Liver (tissue), 9 donors: ENCODE measurements around the gene CEP350. TPM values are rescaled to one million over a fixed set of nuclear protein-coding genes. Genes with fewer than 3 reads are reported as not detected.

Source experiments
- DNase-seq: peaks from one replicate; pipeline ENCODE4 v3.0.0-alpha.2; 2017; ENCODE audit warnings: low spot score
- H3K27ac ChIP-seq, 2 donors: one replicate each; pipeline ENCODE4 v1.7.0; 2013; ENCODE audit warnings: inconsistent platforms in 2 of 2, low read length in 2 of 2, control low read depth in 1 of 2, low read depth in 1 of 2, mild to moderate bottlenecking in 1 of 2
- H3K27me3 ChIP-seq, 4 donors: one replicate each; pipeline versions ENCODE4 v1.6.1 to v1.7.0; 2013; ENCODE audit warnings: low read length in 3 of 4, inconsistent platforms in 1 of 4, mild to moderate bottlenecking in 1 of 4, moderate library complexity in 1 of 4; ENCODE audit not compliant: control insufficient read depth in 4 of 4, insufficient read depth in 4 of 4
- H3K36me3 ChIP-seq, 4 donors: one replicate each; pipeline versions ENCODE4 v1.6.1 to v1.7.0; 2013; ENCODE audit warnings: low read length in 3 of 4, mild to moderate bottlenecking in 3 of 4, low read depth in 1 of 4, moderate library complexity in 1 of 4; ENCODE audit not compliant: control insufficient read depth in 4 of 4, insufficient read depth in 3 of 4
- H3K4me1 ChIP-seq, 4 donors: one replicate each; pipeline versions ENCODE4 v1.6.1 to v1.7.0; 2013; ENCODE audit warnings: low read length in 3 of 4, mild to moderate bottlenecking in 3 of 4, moderate library complexity in 1 of 4; ENCODE audit not compliant: control insufficient read depth in 4 of 4, insufficient read depth in 4 of 4
- H3K4me3 ChIP-seq, 3 donors: one replicate each; pipeline versions ENCODE4 v1.6.1 to v1.7.0; 2013; ENCODE audit warnings: low read length in 3 of 3, control low read depth in 1 of 3, low read depth in 1 of 3, mild to moderate bottlenecking in 1 of 3
- H3K9ac ChIP-seq, 2 donors: one replicate each; pipeline ENCODE4 v1.7.0; 2013; ENCODE audit warnings: low read length in 2 of 2, mild to moderate bottlenecking in 2 of 2, moderate library complexity in 2 of 2, control low read depth in 1 of 2, low read depth in 1 of 2
- H3K9me3 ChIP-seq, 4 donors: one replicate each; pipeline versions ENCODE4 v1.6.1 to v1.7.0; 2013; ENCODE audit warnings: low read length in 3 of 4; ENCODE audit not compliant: control insufficient read depth in 4 of 4
- ATF3 ChIP-seq: IDR thresholded peaks from 2 replicates; pipeline ENCODE4 v1.6.1; 2016; ENCODE audit warnings: antibody characterized with exemption
- FOXA1 ChIP-seq: IDR thresholded peaks from 2 replicates; pipeline ENCODE4 v1.6.1; 2016; ENCODE audit warnings: antibody characterized with exemption
- FOXA2 ChIP-seq: IDR thresholded peaks from 2 replicates; pipeline ENCODE4 v1.6.1; 2016; ENCODE audit warnings: antibody characterized with exemption
- GABPA ChIP-seq, 2 donors: IDR thresholded peaks in 1 of 2; conservative IDR thresholded peaks in 1 of 2; 2 replicates each; pipeline ENCODE4 v1.6.1; 2016; ENCODE audit warnings: antibody characterized with exemption in 2 of 2, mild to moderate bottlenecking in 1 of 2, moderate library complexity in 1 of 2
- HNF4A ChIP-seq, 2 donors: conservative IDR thresholded peaks; 2 replicates each; pipeline ENCODE4 v1.6.1; 2016; ENCODE audit warnings: antibody characterized with exemption in 2 of 2, mild to moderate bottlenecking in 2 of 2
- HNF4G ChIP-seq: IDR thresholded peaks from 2 replicates; pipeline ENCODE4 v1.6.1; 2016; ENCODE audit warnings: antibody characterized with exemption
- JUND ChIP-seq, 2 donors: IDR thresholded peaks; 2 replicates each; pipeline ENCODE4 v1.6.1; 2016; ENCODE audit warnings: antibody characterized with exemption in 2 of 2
- RAD21 ChIP-seq, 2 donors: IDR thresholded peaks; 2 replicates each; pipeline ENCODE4 v1.6.1; 2016; ENCODE audit warnings: antibody characterized with exemption in 2 of 2, mild to moderate bottlenecking in 2 of 2
- REST ChIP-seq: IDR thresholded peaks from 2 replicates; pipeline ENCODE4 v1.6.1; 2016; ENCODE audit warnings: antibody characterized with exemption, mild to moderate bottlenecking
- RXRA ChIP-seq, 2 donors: IDR thresholded peaks; 2 replicates each; pipeline ENCODE4 v1.6.1; 2017 to 2018; ENCODE audit warnings: antibody characterized with exemption in 2 of 2, mild to moderate bottlenecking in 1 of 2
- SP1 ChIP-seq: IDR thresholded peaks from 2 replicates; pipeline ENCODE4 v1.6.1; 2018; ENCODE audit warnings: antibody characterized with exemption, mild to moderate bottlenecking
- TAF1 ChIP-seq: conservative IDR thresholded peaks from 2 replicates; pipeline ENCODE4 v1.6.1; 2016; ENCODE audit warnings: antibody characterized with exemption, mild to moderate bottlenecking
- YY1 ChIP-seq: IDR thresholded peaks from 2 replicates; pipeline ENCODE4 v1.6.1; 2016; ENCODE audit warnings: antibody characterized with exemption, mild to moderate bottlenecking
- WGBS: extraction: QIAGEN DNeasy Blood & Tissue Kit; methylation state at CpG from one replicate; pipeline ENCODE4 v1.1.7; 2013; 5-methylcytosine and 5-hydroxymethylcytosine counted together
- polyA plus RNA-seq, 2 donors: library from polyadenylated mRNA; stranded (reverse) in 1 of 2; unstranded in 1 of 2; fragments of 200-250 nt in 1 of 2; fragments of >200 nt in 1 of 2; fragmentation: Nextera tagmentation in 1 of 2; extraction: Ambion mirVana in 1 of 2; gene quantifications; one replicate each; pipeline versions ENCODE4 v1.2.1 to v1.2.3, GENCODE V29; 2013 to 2015
- total RNA-seq, 2 donors: library from RNA; depleted of rRNA; stranded (reverse); fragments of >200 nt; gene quantifications; one replicate each; pipeline ENCODE4 v1.2.3, GENCODE V29; 2014
- TF ChIP-seq, protein P1 (sequence below): IDR thresholded peaks from 2 replicates; pipeline ENCODE4 v1.6.1; 2016; ENCODE audit warnings: antibody characterized with exemption
- TF ChIP-seq, protein P2 (sequence below): fragments of 150-350 bp; IDR thresholded peaks from 2 replicates; pipeline ENCODE4 v1.5.1; 2017; ENCODE audit warnings: improper control_type of control experiment, low read depth, low read length; ENCODE audit not compliant: missing input control
- donor health status: healthy.
- donor health status: healthy.
- donor health status: healthy.
- donor health status: healthy.
- donor health status: healthy.

CEP350 gene
- total and polyA plus RNA-seq, 4 donors: 4.5 to 49.0 (median 18.9) TPM

GRCh38 chr1:180135535-180135934 is 180.9 kb downstream of the CEP350 start:
- no peak for DNase-seq

DNA sequence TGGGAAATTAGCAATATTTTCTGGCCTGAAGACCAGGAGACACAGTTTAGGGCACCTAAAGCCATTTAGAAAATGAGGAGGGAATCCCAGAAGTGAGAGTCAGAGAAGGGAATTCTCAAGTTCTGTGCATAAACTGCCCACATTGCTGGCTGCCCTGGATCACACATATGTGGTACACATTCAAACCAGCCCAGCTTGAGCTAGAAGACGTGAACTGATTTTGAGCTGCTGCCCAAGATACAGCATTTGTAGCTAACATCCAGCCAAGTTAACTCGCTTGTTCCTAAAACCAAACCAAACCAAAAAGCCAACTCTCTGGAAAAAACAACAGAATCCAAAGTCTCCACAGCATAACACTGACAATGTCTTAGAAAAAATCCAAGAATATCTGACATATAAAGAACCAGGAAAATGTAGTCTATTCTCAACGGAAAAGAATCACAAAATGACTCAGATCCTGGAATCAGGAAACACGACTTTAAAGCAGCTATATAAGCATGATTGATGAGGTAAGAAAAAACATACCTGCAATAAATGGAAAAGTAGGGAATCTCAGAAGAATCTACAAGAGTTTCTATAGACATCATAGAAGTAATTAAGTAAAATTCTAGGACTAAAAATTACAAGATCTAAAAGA is 181.8 kb downstream of the CEP350 start:
- H3K9ac ChIP-seq: peak overlapping the region in 1 of 2 donors; percentile 28
- H3K4me3 ChIP-seq: no peak overlapping the region
- H3K4me1 ChIP-seq: peaks cover 0 to 6% (median 3%) of the 10 kb centered on the region in 4 donors
- H3K9me3 ChIP-seq: no peaks in the 10 kb centered on the region
- DNase-seq: no peak
- no peak overlapping the region for H3K27ac ChIP-seq
- no peak for TF ChIP-seq GABPA (IDR thresholded peaks at IDR 0.05 in 1 of 2, conservative IDR thresholded peaks at IDR 0.05 in 1 of 2)
- 83% methylated on average over 4 of the region's 4 CpGs for WGBS
- no peaks in the 10 kb centered on the region for H3K36me3 ChIP-seq
- H3K27me3 ChIP-seq: peaks cover 0 to 6% (median 0%) of the 10 kb centered on the region in 4 donors

More at GRCh38 chr1:180135535-180135934, 180.9 kb downstream of the CEP350 start:
- no peak overlapping the region for H3K9ac ChIP-seq
- H3K27me3 ChIP-seq: peaks cover 0 to 6% (median 0%) of the 10 kb centered on the region in 4 donors
- WGBS: 56% methylated on average over 1 of the region's 1 CpG
- TF ChIP-seq REST: no peak
- no peak for TF ChIP-seq TAF1
- no peak for TF ChIP-seq JUND (IDR thresholded peaks at IDR 0.05)
- no peak for TF ChIP-seq SP1
- no peak for TF ChIP-seq YY1
- TF ChIP-seq RXRA (IDR thresholded peaks at IDR 0.05): no peak
- no peak for TF ChIP-seq HNF4A (conservative IDR thresholded peaks at IDR 0.05)
- TF ChIP-seq ATF3: no peak
- no peak for TF ChIP-seq RAD21 (IDR thresholded peaks at IDR 0.05)
- no peak for TF ChIP-seq HNF4G
- TF ChIP-seq GABPA (IDR thresholded peaks at IDR 0.05 in 1 of 2, conservative IDR thresholded peaks at IDR 0.05 in 1 of 2): no peak
- TF ChIP-seq, protein P1, sequence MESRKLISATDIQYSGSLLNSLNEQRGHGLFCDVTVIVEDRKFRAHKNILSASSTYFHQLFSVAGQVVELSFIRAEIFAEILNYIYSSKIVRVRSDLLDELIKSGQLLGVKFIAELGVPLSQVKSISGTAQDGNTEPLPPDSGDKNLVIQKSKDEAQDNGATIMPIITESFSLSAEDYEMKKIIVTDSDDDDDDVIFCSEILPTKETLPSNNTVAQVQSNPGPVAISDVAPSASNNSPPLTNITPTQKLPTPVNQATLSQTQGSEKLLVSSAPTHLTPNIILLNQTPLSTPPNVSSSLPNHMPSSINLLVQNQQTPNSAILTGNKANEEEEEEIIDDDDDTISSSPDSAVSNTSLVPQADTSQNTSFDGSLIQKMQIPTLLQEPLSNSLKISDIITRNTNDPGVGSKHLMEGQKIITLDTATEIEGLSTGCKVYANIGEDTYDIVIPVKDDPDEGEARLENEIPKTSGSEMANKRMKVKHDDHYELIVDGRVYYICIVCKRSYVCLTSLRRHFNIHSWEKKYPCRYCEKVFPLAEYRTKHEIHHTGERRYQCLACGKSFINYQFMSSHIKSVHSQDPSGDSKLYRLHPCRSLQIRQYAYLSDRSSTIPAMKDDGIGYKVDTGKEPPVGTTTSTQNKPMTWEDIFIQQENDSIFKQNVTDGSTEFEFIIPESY: no peak
- peaks cover 0 to 6% (median 3%) of the 10 kb centered on the region in 4 donors for H3K4me1 ChIP-seq
- no peak overlapping the region for H3K4me3 ChIP-seq
- H3K27ac ChIP-seq: no peak overlapping the region
- no peaks in the 10 kb centered on the region for H3K36me3 ChIP-seq
- no peaks in the 10 kb centered on the region for H3K9me3 ChIP-seq

- Histone ChIP-seq H3K27ac (no peak overlapping the region), H3K9me3 (no peaks in the 10 kb centered on the region), H3K4me3 (no peak overlapping the region), H3K27me3 (peaks cover 0 to 6% (median 0%) of the 10 kb centered on the region in 4 donors), H3K36me3 (no peaks in the 10 kb centered on the region), H3K4me1 (peaks cover 0 to 6% (median 3%) of the 10 kb centered on the region in 4 donors), H3K9ac (no peak overlapping the region)
- no peak for DNase-seq
- TF ChIP-seq SP1 (no peak), FOXA1 (no peak), HNF4A (conservative IDR thresholded peaks at IDR 0.05) (no peak), RXRA (IDR thresholded peaks at IDR 0.05) (no peak), HNF4G (no peak), ATF3 (no peak), FOXA2 (no peak)
- TF ChIP-seq, protein P1: no peak
- TF ChIP-seq, protein P2, sequence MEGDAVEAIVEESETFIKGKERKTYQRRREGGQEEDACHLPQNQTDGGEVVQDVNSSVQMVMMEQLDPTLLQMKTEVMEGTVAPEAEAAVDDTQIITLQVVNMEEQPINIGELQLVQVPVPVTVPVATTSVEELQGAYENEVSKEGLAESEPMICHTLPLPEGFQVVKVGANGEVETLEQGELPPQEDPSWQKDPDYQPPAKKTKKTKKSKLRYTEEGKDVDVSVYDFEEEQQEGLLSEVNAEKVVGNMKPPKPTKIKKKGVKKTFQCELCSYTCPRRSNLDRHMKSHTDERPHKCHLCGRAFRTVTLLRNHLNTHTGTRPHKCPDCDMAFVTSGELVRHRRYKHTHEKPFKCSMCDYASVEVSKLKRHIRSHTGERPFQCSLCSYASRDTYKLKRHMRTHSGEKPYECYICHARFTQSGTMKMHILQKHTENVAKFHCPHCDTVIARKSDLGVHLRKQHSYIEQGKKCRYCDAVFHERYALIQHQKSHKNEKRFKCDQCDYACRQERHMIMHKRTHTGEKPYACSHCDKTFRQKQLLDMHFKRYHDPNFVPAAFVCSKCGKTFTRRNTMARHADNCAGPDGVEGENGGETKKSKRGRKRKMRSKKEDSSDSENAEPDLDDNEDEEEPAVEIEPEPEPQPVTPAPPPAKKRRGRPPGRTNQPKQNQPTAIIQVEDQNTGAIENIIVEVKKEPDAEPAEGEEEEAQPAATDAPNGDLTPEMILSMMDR: no peak
Measured at GRCh38 chr1:180136968-180137356, 182.4 kb downstream of the CEP350 start.
